ENCODE data around the gene ACAD9. TPM values are rescaled to one million over a fixed set of nuclear protein-coding genes. Genes with fewer than 3 reads are reported as not detected.

The ACAD9 gene
- total and polyA plus RNA-seq, 9 of the 15 experiments (the other 6 are each of a cell fraction or from before 2014, with no cell fraction given): 10.2 to 32.6 (median 22.8) TPM

- TF ChIP-seq ZNF197 (CRISPR knock-in tag; IDR thresholded peaks at IDR 0.05; ENCODE audit: low read depth) (no peak), HOMEZ (CRISPR knock-in tag; IDR thresholded peaks at IDR 0.05) (no peak), KDM5B (IDR thresholded peaks at IDR 0.05; ENCODE audit: insufficient replicate concordance, low read depth, low read length) (peak; percentile 59), GATAD2A (IDR thresholded peaks at IDR 0.05) (no peak), PRDM10 (IDR thresholded peaks at IDR 0.05; ENCODE audit: partially characterized antibody) (peak; percentile 5), SAFB2 (IDR thresholded peaks at IDR 0.05; ENCODE audit: borderline replicate concordance, low read depth, low read length, severe bottlenecking) (no peak), TFAP4 (CRISPR knock-in tag; IDR thresholded peaks at IDR 0.05; ENCODE audit: borderline replicate concordance) (peak; percentile 95), NEUROD1 (IDR thresholded peaks at IDR 0.05; ENCODE audit: borderline replicate concordance, low read depth, low read length, partially characterized antibody) (no peak), CSDE1 (IDR thresholded peaks at IDR 0.05) (peak in 1 of 2 experiments; percentile 89; a peak in 2 of 4 replicates), KLF1 (tag; IDR thresholded peaks at IDR 0.05) (peak; percentile 89), ZNF274 (IDR thresholded peaks at IDR 0.05; ENCODE audit: borderline replicate concordance, low read depth, low read length) (no peak), CREB1 (IDR thresholded peaks at IDR 0.05) (peak; percentile 98), CREB1 (CRISPR knock-in tag; IDR thresholded peaks at IDR 0.05) (peak; percentile 100), ZNF239 (CRISPR knock-in tag; IDR thresholded peaks at IDR 0.05) (no peak), E2F1 (CRISPR knock-in tag; IDR thresholded peaks at IDR 0.05) (peak; percentile 98), ZNF586 (CRISPR knock-in tag; conservative IDR thresholded peaks at IDR 0.05) (no peak), STAT5A (IDR thresholded peaks at IDR 0.05; ENCODE audit: borderline replicate concordance, low read length) (no peak), POLR2AphosphoS5 (IDR thresholded peaks at IDR 0.05; ENCODE audit: control insufficient read depth, insufficient read depth, low read depth, low read length) (peak; percentile 85; the same call in 1 of the 2 replicates)
These were observed at the start of gene ACAD9 (continued) for GRCh38 chr3:128879125-128879969.
